SIG-M5 treated with dmso at 0.1 percent for 504 hours (cell line): ENCODE measurements around the gene CIPC.
A peak's percentile ranks its signal among the peaks of the same experiment; 100 is the strongest.

ENCODE experiments used
- DNase-seq: peaks from one replicate; lab custom pipeline; 2025; ENCODE audit not compliant: unreplicated experiment; lab: John Stamatoyannopoulos, UW

The CIPC gene

DNA sequence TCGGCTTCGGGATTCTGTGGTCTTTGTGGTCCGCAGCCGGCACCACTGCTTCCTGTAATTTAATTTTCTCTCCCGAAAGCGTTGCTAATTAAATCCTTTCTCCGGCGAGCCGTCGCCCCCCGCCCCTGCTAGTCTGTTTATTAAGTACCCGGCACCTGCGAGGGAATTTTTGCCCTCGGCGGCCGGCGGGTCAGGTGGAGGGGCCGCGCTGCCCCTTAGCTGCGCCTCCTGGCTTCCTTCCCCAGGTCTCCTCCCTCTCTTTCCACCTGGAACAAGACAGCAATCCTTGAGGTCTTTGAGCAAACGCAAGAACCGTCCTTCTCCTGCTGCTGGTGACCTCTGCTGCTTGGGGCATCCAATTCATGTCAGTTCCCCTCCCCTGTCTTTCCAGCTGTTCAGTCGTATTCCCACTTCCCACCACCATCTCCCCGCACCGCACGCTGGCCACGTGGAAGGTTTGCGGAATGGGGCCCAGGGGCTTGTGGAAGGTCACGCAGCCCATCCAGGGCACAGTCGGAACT, 27.3 kb downstream of the CIPC start:
- DNase-seq, result no peak

DNA sequence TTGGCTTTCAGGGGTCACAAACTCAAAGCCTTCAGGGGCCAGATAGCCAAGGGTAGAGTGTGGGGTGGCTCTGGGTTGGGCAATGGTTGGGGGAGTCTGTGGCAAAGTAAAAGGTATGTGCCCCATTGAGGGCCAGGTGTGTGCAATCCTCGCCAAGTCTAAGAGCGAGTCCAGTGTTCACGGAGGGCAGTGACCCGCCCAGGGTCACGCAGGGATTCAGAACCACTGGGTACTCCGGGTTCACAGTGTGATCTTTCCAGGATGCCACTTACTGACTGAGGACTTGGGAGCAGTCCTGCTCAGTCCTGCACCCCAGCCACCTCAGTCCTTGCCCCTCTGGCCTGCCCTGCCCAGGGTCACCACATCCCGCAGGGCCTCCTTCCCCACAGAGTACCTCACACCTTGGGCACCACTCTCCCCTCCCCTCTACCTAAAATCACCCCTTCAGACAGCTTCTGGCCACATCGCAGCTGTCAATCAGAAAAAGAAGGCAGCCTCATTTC, 27.8 kb downstream of the CIPC start:
- DNase-seq, result no peak

DNA sequence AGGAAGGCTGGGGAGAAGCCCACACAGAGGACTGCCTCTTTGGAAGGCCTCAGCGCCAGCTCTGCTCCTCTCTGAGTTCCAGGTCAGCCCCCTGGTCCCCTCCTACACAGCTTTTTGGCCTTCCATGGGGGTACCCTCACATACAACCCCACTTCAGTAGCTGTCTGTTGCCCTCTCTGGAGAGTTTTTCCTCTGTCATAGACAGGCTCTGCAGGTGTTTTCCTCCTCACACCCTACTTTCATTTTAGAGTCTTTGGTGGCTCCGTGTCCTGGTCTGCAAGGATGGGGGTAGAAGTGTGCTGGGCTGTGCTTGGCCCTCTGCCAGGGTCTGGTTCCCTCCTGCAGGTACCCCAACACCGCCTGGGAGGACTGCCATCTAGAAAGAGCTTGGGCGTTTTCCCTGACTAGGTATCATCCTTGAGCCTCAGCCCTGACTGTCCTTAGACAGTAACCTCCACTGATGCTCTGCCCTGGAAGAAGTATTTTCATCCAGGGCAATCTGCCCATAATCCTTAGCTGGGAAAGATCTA, 28.5 kb downstream of the CIPC start:
- DNase-seq, result no peak

DNA sequence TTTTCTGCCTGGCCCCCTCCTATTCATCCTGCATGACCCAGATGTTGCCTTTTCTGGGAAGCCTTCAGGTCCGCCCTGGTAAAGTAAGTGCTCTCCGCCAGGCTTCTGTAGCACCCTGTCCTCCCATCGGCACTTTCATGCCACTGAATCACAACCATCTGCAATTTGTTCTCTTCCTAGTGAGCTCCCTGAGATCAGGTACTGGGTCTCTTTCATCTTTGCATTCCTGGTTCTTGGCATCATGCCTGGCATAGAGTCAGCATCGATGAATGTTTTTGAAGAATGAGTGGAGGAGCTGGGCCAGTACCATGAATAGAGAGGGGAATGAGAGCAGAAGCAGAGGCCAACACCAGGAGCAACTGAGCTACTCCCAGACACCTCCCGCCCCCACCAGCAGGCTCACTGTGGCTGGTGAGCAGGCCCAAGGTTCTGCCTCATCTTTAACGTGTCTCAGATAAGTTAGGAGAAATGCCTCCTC, 30.4 kb downstream of the CIPC start:
- no peak for DNase-seq

DNA sequence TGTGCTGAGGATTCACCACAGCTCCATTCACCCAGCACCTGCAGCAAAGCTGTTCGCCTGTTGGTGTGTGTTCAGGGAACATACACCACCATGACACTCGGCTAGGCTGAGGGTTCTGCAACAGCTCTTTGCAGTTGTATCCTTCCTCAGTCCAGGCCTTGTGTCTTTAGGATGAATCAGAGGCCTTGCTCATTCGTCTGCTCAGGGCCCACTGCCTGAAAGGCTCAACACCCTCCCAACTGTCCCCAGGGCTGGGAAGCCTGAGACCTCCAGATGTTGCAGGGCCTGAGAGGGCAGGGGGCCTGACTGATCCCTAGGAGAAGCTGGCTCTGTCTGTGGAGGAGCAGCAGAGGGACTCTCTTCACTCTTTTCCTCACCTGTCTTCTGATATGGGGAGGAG, 32.3 kb downstream of the CIPC start:
- no peak for DNase-seq

DNA sequence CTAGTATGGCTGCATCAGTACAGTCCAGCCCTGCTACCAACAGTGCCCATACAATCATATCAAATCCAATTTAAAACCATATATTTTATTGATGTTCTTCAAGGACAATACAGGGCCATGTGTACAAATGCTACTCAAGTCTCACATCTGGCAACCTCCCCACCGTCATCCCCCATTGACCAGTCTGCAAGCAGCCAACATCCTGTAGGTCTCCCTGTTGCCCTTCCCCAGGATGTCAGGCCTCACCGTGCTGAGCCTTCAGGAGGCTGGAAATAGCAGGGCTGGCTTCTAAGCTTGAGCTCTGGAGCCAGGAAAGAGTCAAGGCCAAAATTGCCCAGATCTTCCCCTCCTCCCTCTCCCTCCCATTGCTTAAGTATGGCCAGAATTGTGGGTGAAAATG, 33.1 kb downstream of the CIPC start:
- DNase-seq, result no peak

DNA sequence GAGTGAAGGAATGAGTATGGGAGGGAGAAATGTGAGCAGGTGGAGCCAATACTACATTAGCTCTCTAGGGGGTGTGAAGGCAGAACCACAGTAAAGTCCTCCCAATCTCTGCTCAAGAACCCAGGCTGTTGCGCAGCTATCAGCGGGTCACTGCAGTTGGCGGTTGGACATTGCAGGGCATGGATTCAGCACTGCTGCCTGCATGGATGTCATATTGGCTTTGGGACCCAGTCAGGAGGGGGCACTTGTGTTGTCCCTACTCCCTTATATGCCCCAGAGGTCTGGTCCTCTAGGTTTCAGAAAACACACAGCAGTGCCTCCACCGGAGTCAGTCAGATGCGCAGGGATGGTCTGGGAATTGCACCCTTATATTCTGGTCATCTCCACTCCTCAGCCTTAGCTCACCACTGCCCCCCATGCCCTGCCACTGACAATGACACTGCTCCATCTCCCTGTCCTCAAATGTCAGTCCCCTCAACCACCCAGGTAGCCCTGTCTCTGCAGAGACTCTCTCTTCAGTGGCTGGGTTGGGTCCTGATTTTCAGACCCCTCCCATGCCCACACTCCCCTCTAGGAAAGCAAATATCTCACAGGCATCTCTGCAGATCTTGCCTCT, 33.9 kb downstream of the CIPC start:
- no peak for DNase-seq

DNA sequence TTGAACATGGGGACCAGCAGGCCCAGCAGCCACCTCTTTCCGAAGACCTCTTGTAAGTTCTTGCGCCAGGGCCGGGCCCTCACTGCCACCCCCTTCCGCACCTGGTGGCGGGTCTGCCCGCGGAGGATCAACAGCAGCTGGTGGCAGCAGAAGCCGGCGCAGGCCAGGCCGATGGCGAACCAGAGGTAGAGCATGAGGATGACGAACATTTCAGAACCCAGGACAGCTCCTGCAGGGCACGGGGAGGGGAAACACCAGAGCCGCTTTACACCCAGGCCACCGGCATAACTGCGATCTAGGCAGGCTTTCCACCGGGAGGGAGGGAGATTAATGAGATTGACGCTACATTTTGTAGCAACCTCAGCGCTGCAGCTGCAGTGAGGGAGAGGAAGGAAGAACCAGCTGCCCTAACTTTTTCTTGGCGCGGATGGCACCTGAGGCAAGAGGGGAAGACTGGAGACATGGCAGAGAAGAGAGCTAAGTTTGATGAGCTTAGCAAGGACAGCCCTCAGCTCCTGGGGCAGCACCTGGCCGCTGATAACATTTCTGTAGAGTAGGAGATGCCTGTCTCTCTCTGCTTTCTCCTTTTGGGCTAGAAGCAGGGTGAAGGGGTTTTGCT, 35.8 kb downstream of the CIPC start:
- peak; percentile 69 for DNase-seq

DNA sequence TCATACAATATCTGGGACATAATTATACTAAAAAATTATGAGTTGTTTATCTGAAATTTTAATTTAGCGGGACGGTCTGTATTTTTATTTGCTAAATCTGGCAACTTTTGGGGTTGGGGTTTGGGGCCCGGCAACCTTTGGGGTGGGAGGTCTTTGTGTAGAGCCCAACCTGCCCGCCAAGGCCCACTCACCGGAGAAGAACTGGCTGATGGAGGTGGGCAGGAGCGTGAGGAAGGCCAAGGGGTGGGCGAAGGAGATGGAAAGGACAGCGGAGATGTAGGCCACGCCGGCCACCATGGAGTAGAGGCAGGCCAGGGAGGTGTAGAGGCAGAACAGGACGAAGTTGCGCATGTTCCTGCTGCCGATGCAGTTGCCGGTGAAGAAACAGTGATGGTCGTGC, 41.0 kb downstream of the CIPC start:
- no peak for DNase-seq

DNA sequence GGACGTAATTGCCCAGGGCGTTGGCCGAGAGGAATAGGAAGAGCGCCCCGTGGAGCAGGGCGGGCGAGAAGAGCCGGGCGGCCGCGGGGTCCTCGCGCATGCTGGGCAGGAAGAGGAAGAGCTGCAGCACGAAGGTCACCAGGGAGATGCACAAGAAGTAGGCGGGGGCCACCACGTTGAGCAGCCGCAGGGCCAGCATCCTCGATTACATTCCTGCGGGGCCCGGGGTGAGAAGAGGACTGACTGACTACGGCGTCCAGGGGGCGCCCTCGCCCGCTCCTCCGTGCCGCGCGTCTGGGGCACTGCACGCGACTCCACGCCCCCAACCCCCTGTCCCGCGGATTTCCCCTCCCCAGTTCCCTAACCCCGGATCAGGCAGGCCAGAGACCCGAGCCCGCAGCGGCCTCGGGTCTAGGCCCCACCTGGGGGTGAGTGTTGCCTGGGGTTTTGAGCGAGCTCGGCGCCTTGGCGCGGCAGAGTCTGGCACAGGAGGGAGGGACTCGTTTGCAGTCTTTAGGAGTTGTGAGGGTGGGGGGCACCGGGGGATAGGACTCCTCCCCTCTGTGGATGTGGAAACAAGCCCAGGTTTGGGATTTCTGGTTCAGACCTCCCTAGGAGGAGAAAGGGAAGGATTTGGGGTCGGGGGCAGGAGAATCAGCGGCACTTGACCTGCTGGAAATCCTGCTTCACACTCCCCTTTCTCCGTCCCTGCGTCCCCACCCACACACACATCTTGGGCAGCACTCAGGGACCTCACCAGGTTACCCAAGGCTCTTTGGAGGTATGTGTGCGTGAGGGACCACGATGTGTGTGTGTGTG, 41.7 kb downstream of the CIPC start:
- peak; percentile 35 for DNase-seq

DNA sequence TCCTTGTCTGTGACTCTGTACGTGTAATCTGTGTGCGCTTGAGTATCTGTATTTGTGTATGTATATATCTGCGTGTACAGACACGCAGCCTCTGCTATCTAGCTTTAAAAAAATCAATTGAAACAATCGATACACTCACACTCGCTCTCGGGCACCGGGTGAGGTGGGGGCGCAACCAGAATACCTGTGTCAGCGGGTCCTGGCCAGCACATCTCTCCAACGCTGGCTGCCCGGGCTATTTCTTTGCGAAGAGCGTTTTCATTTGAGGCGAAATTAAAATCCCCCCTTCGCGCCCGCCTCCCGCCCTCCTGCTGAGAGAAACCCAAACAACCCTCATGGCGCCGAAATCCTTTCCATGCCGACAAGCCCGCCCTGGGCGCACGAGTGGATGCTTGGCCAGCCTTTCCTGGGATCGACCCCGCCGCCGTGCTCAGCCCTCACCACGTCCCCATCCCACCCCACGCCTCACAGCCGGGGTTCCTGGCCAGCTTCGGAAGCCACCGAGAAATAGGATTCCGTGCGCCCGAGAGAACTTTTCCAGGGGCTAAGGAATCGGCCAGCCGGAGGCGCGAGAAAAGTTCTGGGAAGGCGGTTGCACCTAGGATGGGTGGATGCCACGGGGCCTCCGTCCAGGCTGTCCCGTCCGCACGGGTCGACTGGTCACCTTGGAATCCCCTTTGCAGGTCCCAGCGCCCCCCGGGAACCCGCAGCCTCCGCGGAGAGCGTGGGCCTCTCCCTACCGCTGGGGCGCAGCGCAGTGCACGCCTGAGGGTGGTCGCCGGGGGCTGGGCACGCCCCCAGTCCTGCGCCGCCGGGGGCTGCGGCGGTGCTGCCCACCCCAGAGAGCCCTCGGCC, 42.5 kb downstream of the CIPC start:
- DNase-seq, result no peak

DNA sequence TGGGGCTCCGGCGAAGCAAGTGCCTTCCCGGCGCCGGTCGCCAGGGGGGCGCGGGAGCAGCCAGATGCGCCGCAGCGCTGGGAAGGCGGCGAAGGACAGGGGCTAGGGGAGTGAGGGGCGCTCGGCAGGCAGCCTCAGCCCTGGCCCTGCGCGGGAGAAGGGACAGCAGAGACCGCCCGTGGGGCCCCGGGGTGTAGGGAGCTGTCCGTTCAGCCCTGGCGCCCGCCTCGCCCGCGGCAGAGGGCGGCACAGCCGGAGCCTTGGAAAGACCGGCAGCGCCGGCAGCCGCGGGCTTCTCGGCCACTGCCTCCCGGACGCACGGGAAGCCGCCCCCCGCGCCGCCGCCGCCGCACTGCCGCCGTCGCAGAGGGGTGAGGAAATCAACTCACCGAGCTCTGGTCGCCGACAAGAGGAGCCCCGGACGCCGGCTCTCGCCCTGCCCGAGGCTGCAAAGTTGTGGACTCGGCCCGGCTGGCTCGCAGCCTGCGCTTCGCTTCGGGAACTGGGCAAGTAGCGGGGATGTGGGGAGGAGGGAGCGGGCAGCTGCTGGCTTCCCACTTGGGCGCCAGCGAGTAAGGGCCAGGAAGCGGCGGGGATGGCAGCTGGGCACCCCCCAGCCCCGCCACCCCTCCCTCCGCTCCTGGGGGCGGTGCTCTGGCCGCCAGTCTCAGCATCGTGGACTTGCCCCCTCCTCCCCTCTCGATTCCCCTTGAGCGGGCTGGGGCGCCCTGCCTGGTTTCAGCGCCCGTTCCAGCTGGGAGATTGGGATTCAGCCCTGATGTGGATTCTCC, 43.4 kb downstream of the CIPC start, which contains the start of gene ZDHHC22:
TSS of gene ZDHHC22 (minus strand) at position 578 of the 791 bp plus-strand sequence. CDS start 2,053 bp downstream, outside the sequence.
- DNase-seq, result no peak

DNA sequence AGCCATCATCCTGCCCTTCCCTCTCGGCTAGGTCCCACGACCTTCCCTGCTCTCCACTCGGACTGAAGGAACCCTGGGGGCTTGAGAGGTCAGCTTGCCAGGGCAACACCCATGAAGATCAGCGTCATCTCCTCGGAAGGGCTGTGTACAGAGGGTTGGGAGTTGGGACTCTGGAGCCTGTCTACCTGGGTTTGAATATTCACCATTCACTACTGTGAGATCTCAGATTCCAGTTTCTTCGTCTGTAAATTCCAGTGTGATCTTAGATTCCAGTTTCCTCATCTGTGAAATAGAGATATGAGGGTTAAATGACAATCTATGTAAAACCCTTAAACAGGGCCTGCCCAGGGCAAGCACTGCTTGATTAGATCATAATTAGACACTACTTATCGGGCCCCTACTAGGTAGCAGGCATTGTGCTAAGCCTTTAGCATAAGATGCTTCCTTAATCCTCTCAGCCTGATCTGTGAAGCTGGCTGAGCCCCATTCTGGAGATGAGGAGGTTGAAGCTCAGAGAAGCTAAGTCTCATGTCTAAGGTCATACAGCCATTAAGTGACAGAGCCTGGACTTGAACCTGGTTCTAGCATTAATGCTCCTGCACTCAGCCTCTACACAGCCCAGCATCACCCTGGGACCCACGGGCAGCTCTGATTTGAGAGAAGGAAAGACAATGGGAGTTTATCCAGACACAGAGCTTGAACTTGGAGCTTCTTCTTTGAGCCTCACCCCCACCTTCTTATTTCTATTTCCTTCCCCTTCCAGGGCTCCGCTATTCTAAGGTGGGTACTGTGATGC, 44.1 kb downstream of the CIPC start:
- no peak for DNase-seq

DNA sequence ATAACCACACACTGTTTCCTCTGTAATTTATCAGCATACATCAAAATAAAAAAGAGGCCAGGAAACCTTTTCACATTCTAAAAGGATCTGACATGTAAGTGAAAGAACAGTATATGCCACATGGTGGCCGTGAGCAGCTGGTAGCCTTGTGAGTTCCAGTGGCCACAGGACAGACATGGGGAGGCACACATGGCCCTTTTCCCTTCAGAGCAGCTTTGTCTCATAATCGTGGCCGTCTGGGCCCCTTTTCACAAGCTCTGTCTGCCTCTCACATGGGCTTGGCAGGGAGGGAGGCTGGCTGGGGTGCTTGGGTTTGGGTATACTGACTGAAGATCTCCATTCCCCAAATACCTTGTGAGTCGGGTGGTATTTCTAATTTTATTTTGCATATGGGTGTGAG, 45.0 kb downstream of the CIPC start:
- DNase-seq, result no peak

DNA sequence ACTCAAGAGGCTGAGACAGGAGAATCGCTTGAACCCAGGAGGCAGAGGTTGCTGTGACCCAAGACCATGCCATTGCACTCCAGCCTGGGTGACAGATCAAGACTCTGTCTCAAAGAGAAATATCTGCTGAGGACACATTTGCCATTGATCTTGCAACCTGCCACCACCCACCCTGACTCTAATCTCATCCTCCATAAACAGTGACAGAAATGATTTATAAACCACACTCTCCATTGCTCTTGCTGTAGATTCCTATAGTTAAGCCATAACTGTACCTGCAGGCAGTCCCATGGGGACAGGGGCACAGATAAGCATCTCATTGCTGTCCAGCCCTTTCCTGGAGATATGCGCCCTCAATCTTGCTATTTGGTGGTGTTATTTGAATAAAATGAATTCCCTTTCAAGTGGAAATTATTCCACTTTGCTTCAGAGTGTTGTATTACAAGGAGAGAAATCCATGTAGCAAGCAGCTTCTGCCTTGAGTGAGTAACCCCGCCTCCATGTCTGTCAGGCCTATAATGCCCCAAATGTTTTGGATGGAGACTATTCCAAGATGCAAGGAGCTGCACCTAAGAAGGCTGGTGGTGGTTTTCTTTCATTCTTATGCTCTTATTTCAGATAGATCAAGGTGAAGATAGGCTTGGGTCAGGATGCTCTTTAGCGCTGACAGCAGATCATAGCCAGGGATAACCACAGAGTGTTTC, 46.5 kb downstream of the CIPC start:
- no peak for DNase-seq

DNA sequence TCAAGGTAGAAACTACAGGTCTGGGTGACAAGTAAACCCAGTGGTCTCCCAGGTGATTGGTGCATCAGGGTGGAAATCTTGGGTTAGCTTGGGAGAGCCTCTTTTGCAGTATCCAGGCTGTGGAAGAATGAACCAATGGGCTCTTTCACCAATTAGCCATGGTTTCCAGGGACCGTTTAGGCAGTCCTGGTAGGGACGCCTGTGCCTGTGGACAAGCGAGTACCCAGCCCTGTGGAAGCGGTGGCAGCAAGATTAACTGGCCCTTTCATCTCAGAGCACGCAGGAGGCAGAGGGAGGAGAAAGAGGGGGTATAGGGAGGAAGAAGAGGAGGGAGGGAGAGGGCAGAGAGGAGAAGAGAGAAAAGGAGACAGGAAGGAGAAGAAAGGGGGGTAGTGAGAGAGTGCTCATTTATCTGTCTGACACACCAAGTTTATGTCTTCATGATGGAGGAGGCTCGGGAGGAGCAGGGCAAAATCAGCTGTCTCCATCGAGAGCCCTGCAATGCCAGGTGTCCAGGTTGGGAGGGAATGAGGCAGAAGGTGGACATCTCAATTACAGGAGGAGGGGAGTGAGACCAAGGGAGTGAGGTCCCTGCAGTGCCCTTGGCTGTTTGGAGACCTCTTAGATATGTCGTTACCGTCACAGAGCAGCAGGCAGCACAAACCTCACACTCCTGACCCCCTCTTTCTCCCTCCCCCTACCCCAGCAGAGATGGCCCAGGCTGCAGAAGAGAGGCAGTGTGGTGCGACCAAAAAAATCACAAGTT, 48.1 kb downstream of the CIPC start:
- DNase-seq, result no peak

DNA sequence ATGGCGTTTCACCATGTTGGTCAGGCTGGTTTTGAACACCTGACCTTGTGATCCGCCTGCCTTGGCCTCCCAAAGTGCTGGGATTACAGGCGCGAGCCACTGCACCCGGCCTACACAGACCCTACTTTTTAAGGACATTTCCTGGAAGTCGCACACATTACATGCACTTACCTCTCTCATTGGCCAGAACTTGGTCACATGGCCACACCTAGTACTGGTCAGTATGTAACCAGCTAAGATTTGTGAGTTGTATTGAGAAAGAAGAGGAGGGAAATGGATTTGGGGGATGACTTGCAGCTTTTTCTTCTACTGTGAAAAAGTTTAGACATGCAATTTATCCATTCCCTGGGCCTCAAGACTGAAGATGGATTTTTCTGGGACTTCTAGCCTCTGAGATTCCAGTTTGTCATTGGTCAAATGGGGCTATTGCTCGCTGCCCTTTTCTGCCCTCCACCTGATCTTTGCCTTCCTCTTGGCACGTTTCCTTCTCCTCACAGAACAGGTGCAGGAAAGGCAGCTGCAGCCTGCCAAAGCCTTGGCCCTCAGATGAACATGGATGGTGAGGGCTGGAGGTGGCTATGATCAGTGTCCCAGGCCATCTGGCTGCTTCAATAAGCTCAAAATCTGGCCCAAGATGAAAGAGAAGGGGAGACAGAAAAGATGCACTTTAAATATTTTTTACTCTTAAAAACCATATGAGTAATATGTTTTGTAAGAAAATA, 50.6 kb downstream of the CIPC start:
- DNase-seq, result no peak
